ENCODE measurements around the gene TMEM82. TPM values are rescaled to one million over a fixed set of nuclear protein-coding genes. Genes with fewer than 3 reads are reported as not detected.

Gene TMEM82
- total RNA-seq, 1 donor from 2014 or later, result not detected

DNA sequence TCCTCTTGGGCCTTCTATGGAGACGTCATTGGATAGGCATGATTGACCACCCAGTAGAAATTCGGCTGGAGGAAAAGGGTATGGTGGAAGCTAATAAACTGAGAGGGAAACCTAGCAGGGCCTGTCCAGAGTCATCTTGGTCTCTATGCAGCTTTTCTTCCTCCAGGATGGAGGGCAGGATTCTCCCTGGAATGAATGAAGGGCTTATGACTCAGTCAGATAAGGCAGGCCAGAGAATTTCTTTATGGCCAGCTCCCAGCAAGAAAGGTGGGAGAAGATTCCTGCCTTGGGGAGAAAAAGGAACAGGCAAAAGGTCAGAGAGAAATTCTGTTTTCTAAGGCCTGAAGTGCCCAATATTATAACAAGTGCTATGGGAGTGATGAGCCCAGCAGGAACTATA is 33.4 kb downstream of the TMEM82 start:
- no peak for DNase-seq (ENCODE audit: low spot score)

DNA sequence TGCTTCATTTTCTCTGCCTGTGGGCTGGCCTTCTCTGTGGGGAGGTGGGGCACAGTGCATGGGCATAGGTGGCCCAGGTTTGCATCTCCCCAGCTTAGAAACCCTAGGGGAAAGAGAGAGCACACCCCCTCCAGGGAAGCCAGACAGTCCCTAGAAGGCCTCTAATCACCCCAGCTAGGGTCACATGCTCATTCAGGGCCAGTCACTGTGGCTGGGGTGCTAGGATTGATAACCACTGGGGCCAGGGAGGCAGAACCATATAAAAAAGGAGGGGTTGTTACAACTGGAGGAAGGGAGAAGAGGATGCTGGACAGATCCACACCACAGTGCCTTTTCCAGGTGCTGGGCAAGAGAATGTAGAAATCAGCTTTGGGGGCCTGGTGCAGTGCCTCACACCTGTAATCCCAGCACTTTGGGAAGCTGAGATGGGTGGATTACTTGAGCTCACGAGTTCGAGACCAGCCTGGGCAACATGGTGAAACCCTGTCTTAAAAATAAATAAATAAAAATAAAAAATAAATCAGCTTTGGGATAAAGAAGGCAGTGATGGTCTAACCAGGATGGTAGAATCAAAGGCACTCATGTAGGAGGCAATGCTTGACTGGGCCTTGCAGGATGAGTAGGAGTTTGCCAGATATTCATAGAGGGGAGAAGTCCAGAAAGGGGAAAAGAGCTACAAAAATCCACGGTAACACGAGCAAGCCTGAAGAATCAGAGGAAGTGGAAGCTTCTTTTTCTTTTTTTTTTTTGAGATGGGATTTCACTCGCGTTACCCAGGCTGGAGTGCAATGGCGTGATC is 35.8 kb downstream of the TMEM82 start:
- no peak for DNase-seq (ENCODE audit: low spot score)

DNA sequence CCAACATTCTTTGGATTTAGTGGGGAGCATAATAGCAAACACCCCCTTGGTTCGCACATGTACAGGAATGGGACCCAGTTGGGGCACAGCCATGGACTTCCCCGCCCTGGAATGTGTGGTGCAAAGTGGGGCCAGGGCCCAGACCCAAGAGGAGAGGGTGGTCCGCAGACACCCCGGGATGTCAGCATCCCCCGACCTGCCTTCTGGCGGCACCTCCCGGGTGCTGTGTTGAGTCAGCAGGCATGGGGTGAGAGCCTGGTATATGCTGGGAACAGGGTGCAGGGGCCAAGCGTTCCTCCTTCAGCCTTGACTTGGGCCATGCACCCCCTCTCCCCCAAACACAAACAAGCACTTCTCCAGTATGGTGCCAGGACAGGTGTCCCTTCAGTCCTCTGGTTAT is 43.4 kb downstream of the TMEM82 start:
- no peak for DNase-seq (ENCODE audit: low spot score)

DNA sequence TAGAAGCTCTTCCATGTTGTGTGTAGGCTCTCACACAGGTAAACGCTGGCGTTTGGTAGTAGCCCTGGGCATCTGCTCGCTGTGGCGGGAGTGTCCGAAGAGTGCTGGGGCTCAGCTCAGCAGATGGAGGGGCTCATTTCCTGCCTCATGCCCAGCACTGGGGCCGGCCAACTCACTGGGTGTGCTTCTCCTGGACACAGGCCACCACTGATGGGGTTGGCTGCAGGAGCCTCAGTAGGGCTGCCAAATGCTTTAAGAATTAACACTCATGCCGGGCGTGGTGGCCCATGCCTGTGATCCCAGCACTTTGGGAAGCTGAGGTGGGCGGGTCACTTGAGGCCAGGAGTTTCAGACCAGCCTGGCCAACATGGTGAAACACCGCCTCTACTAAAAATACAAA is 44.3 kb downstream of the TMEM82 start:
- no peak for DNase-seq (ENCODE audit: low spot score)

DNA sequence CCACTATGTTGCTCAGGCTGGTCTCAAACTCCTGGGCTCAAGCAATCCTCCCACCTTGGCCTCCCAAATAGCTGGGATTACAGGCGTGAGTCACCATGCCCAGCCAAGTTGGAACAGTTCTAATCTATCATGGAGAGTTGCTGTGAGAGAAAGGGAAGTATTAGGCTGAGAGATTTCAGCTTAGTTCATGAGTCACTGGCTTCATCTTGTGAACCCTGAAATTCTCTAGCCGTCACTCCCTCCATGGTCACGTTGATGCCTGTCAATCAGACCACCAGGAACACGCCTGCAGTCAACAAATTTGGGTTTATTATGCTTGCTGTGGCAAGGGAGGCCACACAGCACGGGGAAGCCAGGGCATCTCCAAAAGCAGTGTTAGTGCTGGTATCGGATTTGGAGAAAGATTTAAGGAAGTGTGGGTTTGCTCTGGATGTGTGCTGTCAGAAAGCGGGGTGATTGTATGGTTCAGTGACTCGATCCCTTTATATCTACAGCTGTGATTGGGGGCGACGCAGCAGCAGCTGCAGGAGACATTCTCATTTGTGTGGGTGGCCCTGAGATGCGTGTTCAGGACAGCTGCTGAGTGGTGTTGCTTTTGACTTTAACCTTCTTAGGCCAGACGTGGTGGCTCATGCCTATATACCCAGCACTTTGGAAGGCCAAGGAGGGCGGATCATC is 46.5 kb downstream of the TMEM82 start:
- no peak for DNase-seq (ENCODE audit: low spot score)

DNA sequence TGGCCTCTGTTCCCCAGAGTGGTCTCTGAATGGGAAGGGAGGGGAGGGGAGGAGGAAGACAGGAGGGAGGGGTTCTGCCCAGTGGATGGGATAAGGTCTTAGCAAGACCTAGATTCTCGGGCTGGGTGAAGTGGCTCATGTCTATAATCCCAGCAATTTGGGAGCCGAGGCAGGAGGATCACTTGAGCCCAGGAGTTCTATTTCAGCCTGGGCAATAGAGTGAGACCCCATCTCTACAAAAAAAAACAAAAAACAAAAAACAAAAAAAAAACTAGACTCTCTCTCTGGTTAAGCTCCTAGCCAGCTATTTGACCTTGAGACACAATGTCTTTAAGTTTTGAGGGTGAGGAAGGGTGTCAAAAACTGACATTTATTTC is 53.8 kb downstream of the TMEM82 start:
- DNase-seq (ENCODE audit: low spot score), result no peak

Other genes starting within 250 kb of the TMEM82 start
- 8.6 TPM for gene CASP9, start 218.3 kb upstream of the TMEM82 start, total RNA-seq
- 19.8 TPM for gene DNAJC16, start 215.7 kb upstream of the TMEM82 start, total RNA-seq
- 0.58 TPM for gene AGMAT, start 157.4 kb upstream of the TMEM82 start, total RNA-seq
- gene DDI2, start 125.0 kb upstream of the TMEM82 start, total RNA-seq, result 75.4 TPM
- gene PLEKHM2, start 58.2 kb upstream of the TMEM82 start, total RNA-seq, result 94.6 TPM
- 2.2 TPM for gene SLC25A34, start 6.2 kb upstream of the TMEM82 start, total RNA-seq
- gene FBLIM1, start 16.3 kb downstream of the TMEM82 start, total RNA-seq, result 34.5 TPM
- 1.3 TPM for gene UQCRHL, start 65.2 kb downstream of the TMEM82 start, total RNA-seq
- gene SPEN, start 105.2 kb downstream of the TMEM82 start, total RNA-seq, result 92.0 TPM
- gene ZBTB17, start 233.6 kb downstream of the TMEM82 start, total RNA-seq, result 29.9 TPM

Data from mesenteric fat pad (tissue), 1 donor.